Endometrial microvascular endothelial cells (primary cell): ENCODE results near the gene ZC2HC1B. TPM values are rescaled to one million over a fixed set of nuclear protein-coding genes. Genes with fewer than 3 reads are reported as not detected.
"Not testable (repeated sequence)": the region's sequence is repeated elsewhere in the genome, so short reads cannot be mapped to it uniquely, and the experiment has no call there.

ENCODE experiments used
- in situ Hi-C: cut with HindIII; loops from 2 replicates; pipeline ENCODE4 v1.10.0; 2017; ENCODE audit warnings: low sequenced_read_pairs, low pct_unique_long_range_greater_than_20kb; ENCODE audit errors: inconsistent ontology term
- total RNA-seq: library from RNA; depleted of rRNA; stranded (reverse); fragments of >200 nt; gene quantifications from one replicate; pipeline ENCODE4 v1.2.3, GENCODE V29; 2015; ENCODE audit errors: inconsistent ontology term

The ZC2HC1B gene
- total RNA-seq, 1 donor from 2014 or later: not detected

DNA sequence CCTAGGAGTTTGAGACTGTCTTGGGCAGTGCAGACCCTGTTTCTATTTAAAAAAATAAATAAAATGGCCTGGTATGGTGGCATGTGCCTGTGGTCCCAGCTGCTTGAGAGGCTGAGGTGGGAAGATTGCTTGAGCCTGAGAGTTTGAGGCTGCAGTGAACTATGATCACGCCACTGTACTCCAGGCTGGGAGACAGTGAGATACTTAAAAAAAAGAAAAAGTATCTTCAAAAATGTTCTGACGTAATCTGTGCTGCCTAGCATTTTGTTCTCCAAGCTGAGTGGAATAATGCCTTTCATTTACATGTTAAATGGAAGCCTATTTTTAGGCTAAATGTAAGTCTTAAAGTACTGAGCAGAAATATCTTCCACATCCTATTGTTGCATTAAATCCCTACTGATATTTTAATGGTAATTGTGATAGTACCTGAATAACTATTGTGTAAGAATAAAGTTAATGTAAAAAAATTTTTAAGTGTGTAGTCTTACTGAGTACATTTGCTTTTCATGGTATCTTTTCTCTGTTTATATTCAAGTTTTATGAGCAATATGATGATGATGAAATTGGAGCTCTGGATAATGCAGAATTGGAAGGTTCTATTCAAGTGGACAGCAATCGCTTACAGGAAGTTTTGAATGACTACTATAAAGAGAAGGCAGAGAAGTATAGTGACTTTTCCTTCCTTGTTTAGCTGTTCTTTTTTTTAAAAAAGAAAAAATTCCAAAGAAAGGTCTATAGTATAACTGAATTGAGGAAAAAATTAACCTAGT lies 4.2 kb upstream of the ZC2HC1B start:
- in situ Hi-C loops: no loop called here

GRCh38 chr6:143863771-143864170 lies 503 bp upstream of the ZC2HC1B start:
- in situ Hi-C loops: no loop called here

- in situ Hi-C loops: no loop called here
These were observed 3.0 kb downstream of the ZC2HC1B start for GRCh38 chr6:143867236-143867635.

- in situ Hi-C loops: not testable (repeated sequence)
These were observed 4.5 kb downstream of the ZC2HC1B start for GRCh38 chr6:143868808-143869207.

DNA sequence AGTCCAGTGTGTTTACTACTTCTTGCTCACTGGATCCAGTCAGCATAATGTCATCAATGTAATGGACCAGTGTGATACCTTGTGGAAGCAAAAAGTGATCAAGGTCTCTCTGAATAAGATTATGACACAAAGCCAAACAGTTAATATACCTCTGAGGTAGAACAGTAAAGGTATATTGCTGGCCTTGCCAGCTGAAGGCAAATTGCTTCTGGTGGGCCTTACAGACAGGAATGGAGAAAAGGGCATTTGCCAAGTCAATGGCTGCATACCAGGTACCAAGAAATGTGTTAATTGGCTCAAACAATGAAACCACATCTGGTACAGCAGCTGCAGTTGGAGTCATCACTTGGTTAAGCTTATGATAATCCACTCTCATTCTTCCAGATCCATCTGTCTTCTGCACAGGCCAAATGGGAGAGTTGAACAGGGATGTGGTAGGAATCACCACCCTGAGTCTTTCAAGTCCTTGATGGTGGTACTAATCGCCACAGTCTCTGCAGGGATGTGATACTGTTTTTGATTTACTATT lies 7.0 kb downstream of the ZC2HC1B start:
- in situ Hi-C loops: not testable (repeated sequence)

DNA sequence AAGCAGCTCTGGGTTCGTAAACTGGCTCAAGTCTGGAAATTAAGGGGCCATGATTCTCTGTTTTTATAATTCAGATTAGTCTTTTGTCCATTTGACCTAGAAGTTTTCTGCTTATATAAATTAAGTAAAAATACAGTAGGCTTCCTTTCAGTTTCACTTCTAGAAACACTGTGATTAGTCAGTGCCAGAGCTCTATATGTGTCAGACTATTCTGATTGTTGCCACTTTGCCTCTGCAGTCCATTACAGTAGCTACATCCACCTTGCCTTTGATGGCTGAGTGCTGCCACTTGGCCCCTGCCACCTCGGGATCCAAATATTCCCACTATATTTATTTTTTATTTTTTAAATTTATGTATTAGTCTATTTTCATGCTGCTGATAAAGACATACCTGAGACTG lies 7.9 kb downstream of the ZC2HC1B start:
- in situ Hi-C loops: no loop called here

- in situ Hi-C loops: not testable (repeated sequence)
These were observed 9.3 kb downstream of the ZC2HC1B start for GRCh38 chr6:143873600-143873999.

GRCh38 chr6:143874503-143874902 lies 10.2 kb downstream of the ZC2HC1B start:
- in situ Hi-C loops: not testable (repeated sequence)

GRCh38 chr6:143877584-143878271 lies 13.5 kb downstream of the ZC2HC1B start:
- in situ Hi-C loops: no loop called here

- in situ Hi-C loops: no loop called here
These were observed 14.0 kb downstream of the ZC2HC1B start for GRCh38 chr6:143878272-143878760.

- in situ Hi-C loops: no loop called here
These were observed 16.1 kb downstream of the ZC2HC1B start for GRCh38 chr6:143880412-143880811.

- in situ Hi-C loops: no loop called here
These were observed 18.2 kb downstream of the ZC2HC1B start for GRCh38 chr6:143882401-143882930.

- in situ Hi-C loops: no loop called here
These were observed 20.1 kb downstream of the ZC2HC1B start for GRCh38 chr6:143884216-143884900.

GRCh38 chr6:143885116-143885515 lies 20.8 kb downstream of the ZC2HC1B start:
- in situ Hi-C loops: no loop called here

GRCh38 chr6:143894655-143895054 lies 30.4 kb downstream of the ZC2HC1B start:
- in situ Hi-C loops: no loop called here

GRCh38 chr6:143896126-143896860 lies 32.0 kb downstream of the ZC2HC1B start:
- in situ Hi-C loops: no loop called here

DNA sequence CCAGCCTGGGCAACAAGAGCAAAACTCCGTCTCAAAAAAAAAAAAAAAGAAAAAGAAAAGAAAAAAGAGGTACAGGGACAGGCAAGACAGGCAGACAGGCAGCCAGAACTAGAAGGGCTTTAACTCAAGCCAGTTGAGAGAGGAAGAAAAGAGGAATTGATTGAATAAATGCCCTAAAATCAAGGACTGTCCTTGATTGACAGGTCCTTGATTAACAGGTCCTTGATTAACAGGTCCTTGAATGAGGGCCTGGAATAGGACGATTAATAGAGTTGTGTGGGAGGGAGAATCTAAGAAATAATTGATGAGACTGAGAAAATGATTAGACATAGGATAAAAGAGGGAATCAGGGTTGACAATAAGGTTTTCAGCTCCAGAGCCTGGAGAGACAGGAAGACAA lies 36.1 kb downstream of the ZC2HC1B start:
- in situ Hi-C loops: no loop called here

DNA sequence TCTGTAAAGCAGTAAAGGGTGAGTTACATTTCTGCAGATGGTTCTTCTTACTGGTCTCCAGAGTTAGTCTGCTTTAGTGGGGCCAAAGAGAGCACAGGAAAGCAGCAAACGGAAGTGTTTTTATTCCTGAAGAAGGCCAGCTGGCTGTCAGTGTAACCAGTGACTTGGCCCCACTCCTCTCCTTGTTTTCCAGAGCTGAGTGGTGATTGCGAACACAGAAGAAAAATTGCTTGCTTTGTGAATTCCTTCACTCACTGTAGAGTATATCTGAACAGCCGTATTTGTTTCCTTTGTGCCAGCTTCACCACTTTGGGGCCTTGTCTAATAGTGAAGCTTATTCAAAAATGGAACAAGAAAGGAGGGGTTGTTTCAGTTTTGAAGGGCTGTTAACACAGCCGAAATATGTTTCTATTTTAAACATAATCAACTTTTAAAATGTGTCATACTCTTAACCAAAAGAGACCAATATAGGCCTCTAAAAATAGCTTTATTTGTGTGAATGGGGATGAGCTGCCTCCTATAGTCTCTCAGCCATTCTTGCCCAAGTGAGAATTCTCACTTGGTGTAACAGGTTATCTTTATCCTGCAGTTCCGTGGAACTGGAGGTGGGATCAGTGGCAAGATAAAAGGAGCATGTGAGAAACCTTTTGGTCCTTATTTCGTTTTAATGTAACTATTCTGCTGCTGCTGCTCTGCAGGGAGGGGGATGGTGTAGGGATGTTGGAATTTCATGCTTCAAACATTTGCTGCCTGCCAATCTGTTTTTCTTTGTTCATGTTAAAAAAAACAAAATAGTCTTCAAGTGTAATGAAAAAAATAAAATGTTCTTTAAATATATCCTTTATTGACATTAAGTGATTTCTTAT lies 37.8 kb downstream of the ZC2HC1B start:
- in situ Hi-C loops: no loop called here
